Limb (tissue), 2 donors: ENCODE measurements around the gene PTTG2.

Experiments
- DNase-seq, 2 donors: peaks; one replicate each; pipeline ENCODE4 v3.0.0-alpha.2; 2016; ENCODE audit errors: extremely low spot score in 2 of 2

Gene PTTG2

GRCh38 chr4:37985730-37986275 is 25.6 kb downstream of the PTTG2 start:
- no peak for DNase-seq

- no peak for DNase-seq
These were observed 28.5 kb downstream of the PTTG2 start for GRCh38 chr4:37988670-37989069.

GRCh38 chr4:37989398-37990260 is 29.4 kb downstream of the PTTG2 start:
- DNase-seq, result no peak

- DNase-seq, result no peak
These were observed 30.6 kb downstream of the PTTG2 start for GRCh38 chr4:37990731-37991245.

- no peak for DNase-seq
These were observed 31.6 kb downstream of the PTTG2 start for GRCh38 chr4:37991623-37992410.

DNA sequence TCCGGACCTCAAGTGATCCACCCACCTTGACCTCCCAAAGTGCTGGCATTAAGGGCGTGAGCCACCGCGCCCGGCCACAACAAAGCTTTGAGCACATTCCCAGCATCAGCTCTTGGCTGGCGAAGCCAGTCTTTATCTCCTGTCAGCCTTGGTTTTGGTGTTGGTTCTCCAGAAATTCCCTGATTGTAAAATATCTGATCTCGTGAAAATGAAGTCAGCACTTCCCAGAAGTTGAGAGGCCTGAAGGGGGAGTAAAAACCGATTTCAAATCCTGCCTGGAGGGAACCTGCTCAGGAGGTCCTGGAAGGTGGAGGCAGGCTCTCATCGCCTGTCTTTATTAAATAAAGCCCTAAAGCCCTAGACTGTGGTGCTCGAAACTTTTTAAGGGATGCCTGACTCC is 33.6 kb downstream of the PTTG2 start:
- DNase-seq, result no peak

GRCh38 chr4:37994569-37994968 is 34.4 kb downstream of the PTTG2 start:
- DNase-seq, result no peak

GRCh38 chr4:37995299-37995821 is 35.2 kb downstream of the PTTG2 start:
- DNase-seq, result no peak

- DNase-seq, result no peak
These were observed 36.0 kb downstream of the PTTG2 start for GRCh38 chr4:37995981-37996775.

GRCh38 chr4:37998226-37998625 is 38.0 kb downstream of the PTTG2 start:
- peak in 1 of 2 donors; percentile 47 for DNase-seq

DNA sequence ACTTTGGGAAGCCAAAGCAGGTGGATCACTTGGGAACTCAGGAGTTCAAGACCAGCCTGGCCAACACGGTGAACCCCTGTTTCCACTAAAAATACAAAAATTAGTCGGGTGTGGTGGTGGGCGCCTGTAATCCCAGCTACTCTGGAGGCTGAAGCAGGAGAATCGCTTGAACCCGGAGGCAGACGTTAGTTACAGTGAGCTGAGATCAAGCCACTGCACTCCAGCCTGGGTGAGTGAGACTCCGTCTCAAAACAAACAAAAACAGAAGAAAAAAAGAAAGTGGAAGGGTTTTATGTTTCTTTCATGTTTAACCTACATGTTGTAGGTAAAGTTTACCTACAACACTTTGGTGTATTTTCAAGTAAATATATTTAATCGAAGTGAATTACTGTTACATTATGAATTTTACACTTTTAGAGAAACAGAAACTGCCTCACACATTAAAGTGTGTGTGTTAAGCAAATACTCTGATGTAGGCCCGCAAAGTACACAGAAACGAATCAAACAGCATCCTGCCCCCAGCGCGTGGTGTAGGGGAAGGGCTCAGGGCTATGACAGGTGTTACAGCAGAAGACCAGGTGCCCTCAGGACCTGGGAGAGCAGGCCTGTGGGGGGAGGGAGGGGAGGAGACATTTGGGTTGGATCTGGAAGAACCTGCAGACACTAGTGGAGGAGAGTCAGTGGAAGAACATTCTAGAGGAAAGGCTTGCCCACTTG is 39.0 kb downstream of the PTTG2 start:
- DNase-seq, result no peak

GRCh38 chr4:37999965-38000364 is 39.8 kb downstream of the PTTG2 start:
- no peak for DNase-seq

GRCh38 chr4:38001927-38002326 is 41.7 kb downstream of the PTTG2 start:
- DNase-seq, result no peak

- no peak for DNase-seq
These were observed 42.4 kb downstream of the PTTG2 start for GRCh38 chr4:38002451-38003071.

DNA sequence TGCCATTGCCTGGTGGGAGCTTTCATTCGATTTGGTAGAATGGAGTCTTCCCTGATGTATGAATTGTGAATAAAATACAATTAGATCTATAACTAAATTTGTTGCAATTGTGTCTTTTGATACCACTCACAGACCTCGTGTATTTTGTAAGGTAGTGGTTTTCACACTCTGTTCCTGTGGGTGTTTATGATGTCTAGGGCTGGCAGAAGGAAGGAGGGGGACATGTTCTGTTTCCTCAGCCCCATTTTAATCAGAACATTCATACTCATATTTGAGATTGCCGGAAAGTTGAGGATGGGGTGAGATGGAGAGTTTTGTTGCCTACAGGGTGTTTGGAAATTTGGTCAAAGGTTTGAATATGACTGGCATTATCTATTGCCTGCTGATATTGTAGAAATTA is 42.9 kb downstream of the PTTG2 start:
- DNase-seq, result no peak

- no peak for DNase-seq
These were observed 43.4 kb downstream of the PTTG2 start for GRCh38 chr4:38003628-38004027.

DNA sequence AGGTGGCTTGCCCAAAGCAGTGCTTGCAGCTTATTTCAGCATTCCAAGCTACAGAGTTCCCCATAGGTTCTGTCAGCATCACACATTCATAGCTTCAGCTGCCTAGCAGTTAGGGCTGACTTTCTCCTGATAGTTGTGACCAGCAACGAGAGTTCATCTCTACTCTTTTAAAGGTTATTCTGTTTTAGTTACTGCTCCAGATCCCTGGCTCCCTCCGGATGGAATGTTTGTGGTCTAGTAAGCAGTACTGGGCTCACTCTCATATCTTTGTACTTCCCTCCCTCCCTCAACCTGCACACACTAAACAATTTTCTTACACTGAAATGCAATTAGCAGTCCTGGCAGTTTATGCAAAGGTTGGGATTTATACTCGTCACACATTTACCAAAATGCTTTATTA is 43.9 kb downstream of the PTTG2 start:
- DNase-seq, result no peak

- no peak for DNase-seq
These were observed 44.7 kb downstream of the PTTG2 start for GRCh38 chr4:38004887-38005286.

- DNase-seq, result no peak
These were observed 45.4 kb downstream of the PTTG2 start for GRCh38 chr4:38005637-38006036.

DNA sequence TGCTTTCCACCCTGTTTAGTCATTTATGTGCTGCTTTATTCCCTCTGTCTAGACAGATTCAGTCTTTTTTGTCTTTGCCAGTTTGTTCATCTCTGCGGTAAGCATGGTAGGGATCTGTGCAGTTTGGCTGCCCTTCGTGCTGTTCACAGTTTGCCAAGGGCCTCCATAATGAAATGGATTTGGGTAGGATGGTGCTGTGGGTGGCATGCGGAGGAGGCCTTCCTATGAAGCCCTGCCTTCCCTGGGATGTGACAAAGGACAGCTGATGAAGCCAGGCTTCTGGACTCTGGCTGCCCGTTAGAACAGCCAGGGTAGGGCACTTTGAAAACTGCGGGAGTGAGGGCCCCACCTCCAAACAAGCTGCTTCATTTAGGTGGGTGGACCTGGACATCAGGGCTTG is 47.4 kb downstream of the PTTG2 start:
- no peak for DNase-seq
